ENCODE data around the gene TLR5.

Gene TLR5

GRCh38 chr1:223123011-223123610, 19.9 kb downstream of the TLR5 start:
- no peak for DNase-seq (ENCODE audit: low read depth)
- H3K4me3 ChIP-seq (ENCODE audit: low read depth, low read length): peak overlapping the region; percentile 22

- DNase-seq (ENCODE audit: low read depth): no peak
- no peak overlapping the region for H3K4me3 ChIP-seq (ENCODE audit: low read depth, low read length)
Measured at GRCh38 chr1:223118418-223118817, 24.6 kb downstream of the TLR5 start.

GRCh38 chr1:223116950-223117349, 26.1 kb downstream of the TLR5 start:
- H3K4me3 ChIP-seq (ENCODE audit: low read depth, low read length): no peak overlapping the region
- DNase-seq (ENCODE audit: low read depth): no peak

- no peak for DNase-seq (ENCODE audit: low read depth)
- no peak overlapping the region for H3K4me3 ChIP-seq (ENCODE audit: low read depth, low read length)
Measured at GRCh38 chr1:223114871-223115270, 28.2 kb downstream of the TLR5 start.

GRCh38 chr1:223110952-223111351, 32.1 kb downstream of the TLR5 start:
- no peak overlapping the region for H3K4me3 ChIP-seq (ENCODE audit: low read depth, low read length)
- DNase-seq (ENCODE audit: low read depth): no peak

- H3K4me3 ChIP-seq (ENCODE audit: low read depth, low read length): no peak overlapping the region
- DNase-seq (ENCODE audit: low read depth): no peak
Measured at GRCh38 chr1:223109581-223110026, 33.4 kb downstream of the TLR5 start.

- DNase-seq (ENCODE audit: low read depth): no peak
Measured at GRCh38 chr1:223106856-223107255, 36.2 kb downstream of the TLR5 start.

GRCh38 chr1:223105568-223105967, 37.5 kb downstream of the TLR5 start:
- no peak for DNase-seq (ENCODE audit: low read depth)
- H3K4me3 ChIP-seq (ENCODE audit: low read depth, low read length): no peak overlapping the region

More at GRCh38 chr1:223106856-223107255, 36.2 kb downstream of the TLR5 start:
- no peak overlapping the region for H3K4me3 ChIP-seq (ENCODE audit: low read depth, low read length)

- no peak overlapping the region for H3K4me3 ChIP-seq (ENCODE audit: low read depth, low read length)
- no peak for DNase-seq (ENCODE audit: low read depth)
Measured at GRCh38 chr1:223102797-223103533, 40.1 kb downstream of the TLR5 start.

GRCh38 chr1:223097713-223098112, 45.3 kb downstream of the TLR5 start:
- no peak for DNase-seq (ENCODE audit: low read depth)
- H3K4me3 ChIP-seq (ENCODE audit: low read depth, low read length): no peak overlapping the region

GRCh38 chr1:223095870-223096269, 47.2 kb downstream of the TLR5 start:
- no peak overlapping the region for H3K4me3 ChIP-seq (ENCODE audit: low read depth, low read length)
- DNase-seq (ENCODE audit: low read depth): no peak

GRCh38 chr1:223091896-223092295, 51.2 kb downstream of the TLR5 start:
- DNase-seq (ENCODE audit: low read depth): no peak
- no peak overlapping the region for H3K4me3 ChIP-seq (ENCODE audit: low read depth, low read length)

GRCh38 chr1:223089250-223089649, 53.8 kb downstream of the TLR5 start:
- no peak overlapping the region for H3K4me3 ChIP-seq (ENCODE audit: low read depth, low read length)
- no peak for DNase-seq (ENCODE audit: low read depth)

- no peak for DNase-seq (ENCODE audit: low read depth)
Measured at GRCh38 chr1:223088713-223089240, 54.3 kb downstream of the TLR5 start.

GRCh38 chr1:223087291-223088255, 55.5 kb downstream of the TLR5 start:
- H3K4me3 ChIP-seq (ENCODE audit: low read depth, low read length): no peak overlapping the region

More at GRCh38 chr1:223088713-223089240, 54.3 kb downstream of the TLR5 start:
- H3K4me3 ChIP-seq (ENCODE audit: low read depth, low read length): no peak overlapping the region

GRCh38 chr1:223084464-223084866, 58.6 kb downstream of the TLR5 start:
- H3K4me3 ChIP-seq (ENCODE audit: low read depth, low read length): no peak overlapping the region
- no peak for DNase-seq (ENCODE audit: low read depth)

More at GRCh38 chr1:223087291-223088255, 55.5 kb downstream of the TLR5 start:
- DNase-seq (ENCODE audit: low read depth): no peak

- no peak overlapping the region for H3K4me3 ChIP-seq (ENCODE audit: low read depth, low read length)
- no peak for DNase-seq (ENCODE audit: low read depth)
Measured at GRCh38 chr1:223083831-223084230, 59.2 kb downstream of the TLR5 start.

GRCh38 chr1:223082914-223083313, 60.1 kb downstream of the TLR5 start:
- H3K4me3 ChIP-seq (ENCODE audit: low read depth, low read length): no peak overlapping the region
- no peak for DNase-seq (ENCODE audit: low read depth)

- peak; percentile 48 for DNase-seq (ENCODE audit: low read depth)
Measured at GRCh38 chr1:223081181-223081994, 61.7 kb downstream of the TLR5 start.

More at GRCh38 chr1:223081181-223081994, 61.7 kb downstream of the TLR5 start:
- peak overlapping the region; percentile 45 for H3K4me3 ChIP-seq (ENCODE audit: low read depth, low read length)

All from skeletal muscle cell (primary cell).